HepG2 (cell line): ENCODE measurements around the gene CENATAC. TPM values are rescaled to one million over a fixed set of nuclear protein-coding genes. Genes with fewer than 3 reads are reported as not detected.

ENCODE experiments used
- CBFB ChIP-seq: sonication (generic); formaldehyde crosslinking; IDR thresholded peaks from 2 replicates; pipeline ENCODE4 v1.4.0; 2020; ENCODE audit warnings: missing genetic modification reagents
- FOXA1 ChIP-seq, 2 experiments: fragments of 450-650 bp in 1 of 2; sonication (generic) in 1 of 2; formaldehyde crosslinking in 1 of 2; IDR thresholded peaks; 2 replicates each; pipeline versions ENCODE4 v1.4.0 to v1.6.1; 2016 to 2020; ENCODE audit warnings: missing genetic modification reagents in 1 of 2
- GTF3A ChIP-seq: sonication (generic); formaldehyde crosslinking; conservative IDR thresholded peaks from 2 replicates; pipeline ENCODE4 v1.4.0; 2020; ENCODE audit warnings: mild to moderate bottlenecking, missing genetic modification reagents
- IKZF5 ChIP-seq: IDR thresholded peaks from 2 replicates; pipeline ENCODE4 v1.6.1; 2018; ENCODE audit warnings: missing genetic modification reagents, mild to moderate bottlenecking, missing compliant biosample characterization
- KIAA2018 ChIP-seq: sonication (generic); formaldehyde crosslinking; IDR thresholded peaks from 2 replicates; pipeline ENCODE4 v1.5.0; 2020; ENCODE audit warnings: mild to moderate bottlenecking, missing genetic modification reagents, borderline replicate concordance
- MAZ ChIP-seq, 2 experiments: sonication (generic) in 1 of 2; formaldehyde crosslinking in 1 of 2; IDR thresholded peaks; 2 replicates each; pipeline versions ENCODE4 v1.5.0 to v1.6.1; 2012 to 2020; ENCODE audit warnings: low read depth in 2 of 2, mild to moderate bottlenecking in 2 of 2, borderline replicate concordance in 1 of 2, improper control_type of control experiment in 1 of 2, low read length in 1 of 2, missing genetic modification reagents in 1 of 2, moderate library complexity in 1 of 2
- REXO4 ChIP-seq: sonication (generic); formaldehyde crosslinking; IDR thresholded peaks from 2 replicates; pipeline ENCODE4 v1.8.0; 2022; ENCODE audit warnings: missing genetic modification reagents, mild to moderate bottlenecking, borderline replicate concordance
- ZFP41 ChIP-seq: sonication (generic); formaldehyde crosslinking; IDR thresholded peaks from 2 replicates; pipeline ENCODE4 v1.4.0; 2020; ENCODE audit warnings: mild to moderate bottlenecking, missing genetic modification reagents, borderline replicate concordance
- ZFYVE20 ChIP-seq: sonication (generic); formaldehyde crosslinking; IDR thresholded peaks from 2 replicates; pipeline ENCODE4 v1.8.0; 2023; ENCODE audit warnings: low read depth, mild to moderate bottlenecking, moderate library complexity, missing genetic modification reagents, borderline replicate concordance
- ZNF160 ChIP-seq: sonication (generic); formaldehyde crosslinking; IDR thresholded peaks from 2 replicates; pipeline ENCODE4 v1.8.0; 2022; ENCODE audit warnings: mild to moderate bottlenecking, inconsistent platforms, missing genetic modification reagents
- ZNF414 ChIP-seq: sonication (generic); formaldehyde crosslinking; IDR thresholded peaks from 2 replicates; pipeline ENCODE4 v1.5.0; 2020; ENCODE audit warnings: missing genetic modification reagents
- ZNF496 ChIP-seq: sonication (generic); formaldehyde crosslinking; IDR thresholded peaks from 2 replicates; pipeline ENCODE4 v1.8.1; 2023; ENCODE audit warnings: mild to moderate bottlenecking, moderate library complexity, missing genetic modification reagents; ENCODE audit not compliant: insufficient replicate concordance
- ZSCAN20 ChIP-seq: sonication (generic); formaldehyde crosslinking; IDR thresholded peaks from 2 replicates; pipeline ENCODE4 v1.4.0; 2020; ENCODE audit warnings: missing genetic modification reagents, mild to moderate bottlenecking, borderline replicate concordance
- ZXDC ChIP-seq: sonication (generic); formaldehyde crosslinking; IDR thresholded peaks from 2 replicates; pipeline ENCODE4 v1.5.0; 2020; ENCODE audit warnings: mild to moderate bottlenecking, missing genetic modification reagents
- polyA plus RNA-seq, 8 experiments: library from polyadenylated mRNA; depleted of rRNA in 3 of 8; stranded (reverse) in 7 of 8; unstranded in 1 of 8; fragments of >200 nt; fragmentation: Illumina TruSeq in 4 of 8; extraction: Trizol in 4 of 8; gene quantifications; 2 replicates each; pipeline versions ENCODE4 v1.2.1 to v1.2.3, GENCODE V29; 2011 to 2016; ENCODE audit warnings: low read depth in 4 of 8, missing spikeins in 1 of 8, mixed read lengths in 1 of 8; ENCODE audit not compliant: insufficient read depth in 1 of 8
- total RNA-seq, 5 experiments: library from RNA; depleted of rRNA; stranded (reverse); fragments of >200 nt; fragmentation: Illumina TruSeq; extraction: Trizol; gene quantifications; 2 replicates each; pipeline ENCODE4 v1.2.3, GENCODE V29; 2016; ENCODE audit warnings: low read depth in 1 of 5

Gene CENATAC
- total and polyA plus RNA-seq, 2 of the 13 experiments (the other 11 are each of a cell fraction or from before 2014, with no cell fraction given), result 21.7 to 25.0 TPM

GRCh38 chr11:119026970-119027369, 29.0 kb downstream of the CENATAC start (continued):
- TF ChIP-seq KIAA2018 (CRISPR knock-in tag) (no peak), REXO4 (no peak), IKZF5 (no peak), ZFYVE20 (no peak), ZNF414 (CRISPR knock-in tag) (no peak), ZSCAN20 (no peak), MAZ (IDR thresholded peaks at IDR 0.05; ENCODE audit: borderline replicate concordance, low read depth, low read length) (no peak), MAZ (CRISPR knock-in tag; IDR thresholded peaks at IDR 0.05; ENCODE audit: low read depth) (no peak), ZFP41 (CRISPR knock-in tag) (no peak), CBFB (CRISPR knock-in tag) (no peak), ZNF160 (CRISPR knock-in tag) (no peak), GTF3A (no peak), ZNF496 (CRISPR knock-in tag) (no peak), ZXDC (CRISPR knock-in tag) (no peak), FOXA1 (IDR thresholded peaks at IDR 0.05) (no peak), FOXA1 (CRISPR knock-in tag; IDR thresholded peaks at IDR 0.05) (no peak)
